OCI-LY7 (cell line): Measurements from ENCODE around the gene ATXN7L3. TPM values are rescaled to one million over a fixed set of nuclear protein-coding genes. Genes with fewer than 3 reads are reported as not detected.
A peak's percentile ranks its signal among the peaks of the same experiment; 100 is the strongest.
"Not testable (repeated sequence)": the region's sequence is repeated elsewhere in the genome, so short reads cannot be mapped to it uniquely, and the experiment has no call there.

Source experiments
- BruUV-seq: library from RNA; stranded (reverse); fragments of 400-500 nt; replicated peaks from 2 replicates; lab custom pipeline; 2021; lab: Mats Ljungman, UMichigan
- CTCF ChIA-PET: fragments of 300-600 bp; sonication (Branson Sonifier 250); formaldehyde crosslinking; loops from one replicate; lab custom pipeline; 2022; ENCODE audit warnings: antibody characterized with exemption; ENCODE audit not compliant: unreplicated experiment; lab: Charles Lee
- POLR2A ChIA-PET: fragments of 300-600 bp; sonication (Branson Sonifier 250); formaldehyde crosslinking; loops from one replicate; lab custom pipeline; 2022; ENCODE audit warnings: antibody characterized with exemption; lab: Charles Lee
- DNase-seq: peaks from one replicate; pipeline ENCODE4 v3.0.0-alpha.2; 2015; ENCODE audit warnings: low spot score
- H2AFZ ChIP-seq: fragments of 200-600 bp; sonication (generic), shearing (Covaris generic); 2 replicates; pipeline ENCODE4 v1.6.1; 2014; ENCODE audit warnings: mild to moderate bottlenecking, antibody characterized with exemption, low read length, moderate library complexity
- H3K27ac ChIP-seq: fragments of 200-600 bp; sonication (generic); 2 replicates; pipeline ENCODE4 v1.5.1; 2014; ENCODE audit warnings: mixed run types, low read depth, mild to moderate bottlenecking, moderate library complexity, low read length, inconsistent platforms; ENCODE audit not compliant: poor library complexity, severe bottlenecking
- H3K36me3 ChIP-seq: fragments of 200-600 bp; sonication (generic); 2 replicates; pipeline ENCODE4 v1.6.1; 2014; ENCODE audit warnings: mild to moderate bottlenecking, antibody characterized with exemption, low read length, moderate library complexity, mixed read lengths; ENCODE audit not compliant: insufficient read depth
- H3K4me1 ChIP-seq: fragments of 200-600 bp; sonication (generic); 2 replicates; pipeline ENCODE4 v1.5.1; 2014; ENCODE audit warnings: mild to moderate bottlenecking, low read length; ENCODE audit not compliant: insufficient read depth, poor library complexity, severe bottlenecking
- H3K4me2 ChIP-seq: fragments of 200-600 bp; sonication (generic); 2 replicates; pipeline ENCODE4 v1.6.1; 2014; ENCODE audit warnings: mild to moderate bottlenecking, low read length
- H3K4me3 ChIP-seq: fragments of 200-600 bp; sonication (generic); 2 replicates; pipeline ENCODE4 v1.5.1; 2014; ENCODE audit warnings: mild to moderate bottlenecking, low read depth, low read length; ENCODE audit not compliant: poor library complexity, severe bottlenecking
- H3K79me2 ChIP-seq: fragments of 200-600 bp; sonication (generic); 2 replicates; pipeline ENCODE4 v1.6.1; 2016; ENCODE audit warnings: low read depth, mild to moderate bottlenecking, low read length, moderate library complexity, mixed read lengths; ENCODE audit not compliant: insufficient read depth
- H3K9me2 ChIP-seq: fragments of 200-600 bp; sonication (generic); 2 replicates; pipeline ENCODE4 v1.6.1; 2016; ENCODE audit warnings: mild to moderate bottlenecking, low read length, mixed read lengths; ENCODE audit not compliant: insufficient read depth
- H3K9me3 ChIP-seq: fragments of 200-600 bp; sonication (generic); 2 replicates; pipeline ENCODE4 v1.6.1; 2014; ENCODE audit warnings: mild to moderate bottlenecking, mixed run types, low read length, mixed read lengths
- H4K20me1 ChIP-seq: fragments of 200-600 bp; sonication (generic); 2 replicates; pipeline ENCODE4 v1.6.1; 2014; ENCODE audit warnings: mild to moderate bottlenecking, antibody characterized with exemption, low read length, moderate library complexity, mixed read lengths; ENCODE audit not compliant: insufficient read depth
- CTCF ChIP-seq: fragments of 200-600 bp; sonication (generic); conservative IDR thresholded peaks from 2 replicates; pipeline ENCODE4 v1.5.1; 2014; ENCODE audit warnings: mild to moderate bottlenecking, antibody characterized with exemption, low read length, moderate library complexity, mixed read lengths
- EZH2phosphoT487 ChIP-seq: fragments of 200-600 bp; sonication (generic); IDR thresholded peaks from 2 replicates; pipeline ENCODE4 v1.6.1; 2018; ENCODE audit warnings: low read depth, borderline replicate concordance, mild to moderate bottlenecking, mixed run types, antibody characterized with exemption, low read length, moderate library complexity, mixed read lengths
- intact Hi-C: fragments of 100-400 bp; cut with micrococcal nuclease; formaldehyde crosslinking; loops from one replicate; pipeline ENCODE4 v1.10.0; 2022; ENCODE audit not compliant: unreplicated experiment
- microRNA-seq: library from miRNA; unstranded; fragments of <30 nt; microRNA quantifications from one replicate; pipeline ENCODE4 v1.2.0, GENCODE V29; 2022; ENCODE audit warnings: borderline replicate concordance
- small RNA-seq: library from RNA; depleted of rRNA; stranded (forward); fragments of <200 nt; gene quantifications from one replicate; pipeline ENCODE3, GENCODE V24; 2014
- total RNA-seq, 2 experiments: library from RNA; depleted of rRNA in 1 of 2; stranded (reverse); fragments of >200 nt in 1 of 2; shearing (Covaris generic) in 1 of 2; gene quantifications; 2 replicates each; pipeline ENCODE4 v1.2.3, GENCODE V29; 2014 to 2022

ATXN7L3 gene
- total RNA-seq, 2 experiments from 2014 or later, result 57.7 to 106 TPM

- intact Hi-C loops, result loop anchor here (5.0 kb wide), 3 partner anchors 42 to 202 kb away; partner anchors contain the start of genes GRN and TMUB2
- Histone ChIP-seq H3K4me3 (no peak overlapping the region), H2AFZ (no peak overlapping the region), H3K9me2 (no peaks in the 10 kb centered on the region), H3K4me2 (no peak overlapping the region), H3K9me3 (no peaks in the 10 kb centered on the region), H4K20me1 (no peaks in the 10 kb centered on the region), H3K36me3 (peaks cover 51% of the 10 kb centered on the region), H3K27ac (no peak overlapping the region), H3K79me2 (peaks cover 21% of the 10 kb centered on the region; the same call in 1 of the 2 replicates), H3K4me1 (peaks cover 14% of the 10 kb centered on the region)
- POLR2A ChIA-PET, result interaction anchor here (0.9 kb wide), 1 partner anchor 26 kb away, joined by 3 read pairs; no protein-coding TSS in a partner anchor
- CTCF ChIA-PET, result no interaction called here
- no peak for TF ChIP-seq EZH2phosphoT487
- no peak for TF ChIP-seq CTCF
- DNase-seq, result no peak
- BruUV-seq, result TSS peak; percentile 41
Observed at GRCh38 chr17:44144966-44145739, 54.5 kb downstream of the ATXN7L3 start.

DNA sequence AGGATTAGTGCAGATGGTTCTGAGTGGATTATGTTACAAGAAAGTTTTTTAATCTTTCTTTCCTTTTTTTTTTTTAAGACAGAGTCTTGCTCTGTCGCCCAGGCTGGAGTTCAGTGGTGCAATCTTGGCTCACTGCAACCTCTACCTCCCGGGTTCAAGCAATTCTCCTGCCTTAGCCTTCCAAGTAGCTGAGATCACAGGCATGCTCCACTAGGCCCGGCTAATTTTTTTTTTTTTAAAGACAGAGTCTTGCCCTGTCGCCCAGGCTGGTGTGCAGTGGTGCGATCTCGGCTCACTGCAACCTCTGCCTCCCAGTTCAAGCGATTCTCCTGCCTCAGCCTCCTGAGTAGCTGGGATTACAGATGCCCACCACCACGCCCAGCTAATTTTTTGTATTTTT is 55.8 kb downstream of the ATXN7L3 start:
- BruUV-seq, H3K9me3 ChIP-seq, H3K4me3 ChIP-seq, H4K20me1 ChIP-seq, H3K9me2 ChIP-seq, DNase-seq, H3K27ac ChIP-seq, H2AFZ ChIP-seq, H3K4me2 ChIP-seq, CTCF ChIA-PET: not testable (repeated sequence)
- Histone ChIP-seq H3K4me1 (peaks cover 14% of the 10 kb centered on the region), H3K79me2 (peaks cover 19% of the 10 kb centered on the region; the same call in 1 of the 2 replicates), H3K36me3 (peaks cover 41% of the 10 kb centered on the region)
- POLR2A ChIA-PET, result interaction anchor here (0.6 kb wide), 1 partner anchor 200 kb away, joined by 3 read pairs; no protein-coding TSS in a partner anchor
- intact Hi-C loops, result loop anchor here (5.0 kb wide), 3 partner anchors 43 to 203 kb away; partner anchors contain the start of genes GRN and TMUB2

Small RNA genes within 50 kb of the gene (microRNA-seq; reads per million reads assigned to microRNA genes)
- 3.0 reads per million for gene MIR6782

Small RNA genes within 50 kb of the gene (small RNA-seq; reads per million reads assigned to genes)
- gene MIR6782, result not detected

Other genes with a start within 250 kb of the ATXN7L3 start
- gene PYY, start 245.9 kb downstream of the ATXN7L3 start, total RNA-seq (2014; rRNA removed; shearing (Covaris generic)), result not detected in 2 replicates
- gene PYY, start 245.9 kb downstream of the ATXN7L3 start, total RNA-seq (2022), result not detected in 2 replicates
- gene NAGS, start 195.3 kb downstream of the ATXN7L3 start, total RNA-seq (2014; rRNA removed; shearing (Covaris generic)), result 0.32 and 0.54 TPM in 2 replicates
- gene NAGS, start 195.3 kb downstream of the ATXN7L3 start, total RNA-seq (2022), result 0.61 and 1.5 TPM in 2 replicates
- 27.2 and 41.9 TPM in 2 replicates for gene TMEM101, start 184.9 kb downstream of the ATXN7L3 start, total RNA-seq (2014; rRNA removed; shearing (Covaris generic))
- gene TMEM101, start 184.9 kb downstream of the ATXN7L3 start, total RNA-seq (2022), result 22.5 and 26.5 TPM in 2 replicates
- gene LSM12, start 133.2 kb downstream of the ATXN7L3 start, total RNA-seq (2014; rRNA removed; shearing (Covaris generic)), result 26.6 and 35.4 TPM in 2 replicates
- gene LSM12, start 133.2 kb downstream of the ATXN7L3 start, total RNA-seq (2022), result 67.9 and 68.0 TPM in 2 replicates
- gene G6PC3, start 129.1 kb downstream of the ATXN7L3 start, total RNA-seq (2014; rRNA removed; shearing (Covaris generic)), result 10.7 and 20.6 TPM in 2 replicates
- gene G6PC3, start 129.1 kb downstream of the ATXN7L3 start, total RNA-seq (2022), result 41.4 and 46.1 TPM in 2 replicates
- 26.4 and 41.5 TPM in 2 replicates for gene HDAC5, start 76.2 kb downstream of the ATXN7L3 start, total RNA-seq (2014; rRNA removed; shearing (Covaris generic))
- gene HDAC5, start 76.2 kb downstream of the ATXN7L3 start, total RNA-seq (2022), result 31.4 and 36.3 TPM in 2 replicates
- 10.9 and 13.3 TPM in 2 replicates for gene HROB, start 58.0 kb downstream of the ATXN7L3 start, total RNA-seq (2014; rRNA removed; shearing (Covaris generic))
- 24.7 and 27.3 TPM in 2 replicates for gene HROB, start 58.0 kb downstream of the ATXN7L3 start, total RNA-seq (2022)
- gene ASB16, start 29.2 kb downstream of the ATXN7L3 start, total RNA-seq (2014; rRNA removed; shearing (Covaris generic)), result 0.44 and 0.57 TPM in 2 replicates
- gene ASB16, start 29.2 kb downstream of the ATXN7L3 start, total RNA-seq (2022), result 0.30 and 1.7 TPM in 2 replicates
- gene TMUB2, start 12.9 kb downstream of the ATXN7L3 start, total RNA-seq (2014; rRNA removed; shearing (Covaris generic)), result 16.0 and 21.3 TPM in 2 replicates
- gene TMUB2, start 12.9 kb downstream of the ATXN7L3 start, total RNA-seq (2022), result 21.9 and 25.9 TPM in 2 replicates
- 155 and 257 TPM in 2 replicates for gene UBTF, start 19.8 kb upstream of the ATXN7L3 start, total RNA-seq (2014; rRNA removed; shearing (Covaris generic))
- 215 and 228 TPM in 2 replicates for gene UBTF, start 19.8 kb upstream of the ATXN7L3 start, total RNA-seq (2022)
- not detected in 2 replicates for gene SLC4A1, start 68.3 kb upstream of the ATXN7L3 start, total RNA-seq (2014; rRNA removed; shearing (Covaris generic))
- not detected in 2 replicates for gene SLC4A1, start 68.3 kb upstream of the ATXN7L3 start, total RNA-seq (2022)
- 0.09 TPM in 1 of 2 replicates, not detected in the other for gene RUNDC3A, start 108.7 kb upstream of the ATXN7L3 start, total RNA-seq (2014; rRNA removed; shearing (Covaris generic))
- gene RUNDC3A, start 108.7 kb upstream of the ATXN7L3 start, total RNA-seq (2022), result 0.24 TPM in 1 of 2 replicates, not detected in the other
- gene SLC25A39, start 124.9 kb upstream of the ATXN7L3 start, total RNA-seq (2014; rRNA removed; shearing (Covaris generic)), result 135 and 156 TPM in 2 replicates
- gene SLC25A39, start 124.9 kb upstream of the ATXN7L3 start, total RNA-seq (2022), result 142 and 159 TPM in 2 replicates
- 185 and 203 TPM in 2 replicates for gene GRN, start 145.4 kb upstream of the ATXN7L3 start, total RNA-seq (2014; rRNA removed; shearing (Covaris generic))
- gene GRN, start 145.4 kb upstream of the ATXN7L3 start, total RNA-seq (2022), result 228 and 247 TPM in 2 replicates
- gene FAM171A2, start 164.0 kb upstream of the ATXN7L3 start, total RNA-seq (2014; rRNA removed; shearing (Covaris generic)), result 3.4 and 8.8 TPM in 2 replicates
- gene FAM171A2, start 164.0 kb upstream of the ATXN7L3 start, total RNA-seq (2022), result 4.2 and 4.6 TPM in 2 replicates
- gene ITGA2B, start 189.8 kb upstream of the ATXN7L3 start, total RNA-seq (2014; rRNA removed; shearing (Covaris generic)), result 0.44 and 0.57 TPM in 2 replicates
- 0.46 and 0.63 TPM in 2 replicates for gene ITGA2B, start 189.8 kb upstream of the ATXN7L3 start, total RNA-seq (2022)